PFSK-1 (cell line): ENCODE data around the gene SH3RF1.

Source experiments
- POLR2AphosphoS5 ChIP-seq: IDR thresholded peaks from 2 replicates; pipeline ENCODE4 v1.6.1; 2012; ENCODE audit warnings: low read depth, mild to moderate bottlenecking, control low read depth, low read length, moderate library complexity
- REST ChIP-seq, 2 experiments: IDR thresholded peaks; 2 replicates each; pipeline versions ENCODE4 v1.6.1 to v1.8.0; 2011 to 2012; ENCODE audit warnings: low read depth in 2 of 2, low read length in 2 of 2, control low read depth in 1 of 2, inconsistent platforms in 1 of 2, mild to moderate bottlenecking in 1 of 2, moderate library complexity in 1 of 2; ENCODE audit not compliant: insufficient read depth in 1 of 2
- SIN3A ChIP-seq: IDR thresholded peaks from 2 replicates; pipeline ENCODE4 v1.6.1; 2012; ENCODE audit warnings: mild to moderate bottlenecking, low read length, moderate library complexity, borderline replicate concordance; ENCODE audit not compliant: insufficient read depth

GRCh38 chr4:169207436-169208089 is 63.2 kb downstream of the SH3RF1 start:
- TF ChIP-seq SIN3A (no peak), REST (IDR thresholded peaks at IDR 0.05; ENCODE audit: insufficient read depth in 1 of 2, low read depth in 2 of 2, low read length in 2 of 2) (no peak), POLR2AphosphoS5 (no peak)
